ENCODE results near the gene HEATR5A.

Gene HEATR5A

GRCh38 chr14:31294746-31295405 is 125.5 kb downstream of the HEATR5A start:
- no peaks in the 10 kb centered on the region for H3K36me3 ChIP-seq (ENCODE audit: insufficient read depth, low read length)
- H3K4me2 ChIP-seq (ENCODE audit: insufficient read depth, low read length): no peak overlapping the region
- no peak overlapping the region for H2AFZ ChIP-seq (ENCODE audit: low read depth, low read length)
- no peaks in the 10 kb centered on the region for H3K27me3 ChIP-seq (ENCODE audit: insufficient read depth, low read length, poor library complexity)
- DNase-seq (no peak), ATAC-seq (ENCODE audit: insufficient read depth, low read depth) (no peak)
- H3K79me2 ChIP-seq (ENCODE audit: insufficient read depth, low read length): no peaks in the 10 kb centered on the region
- TF ChIP-seq CTCF (IDR thresholded peaks at IDR 0.05; ENCODE audit: borderline replicate concordance, extremely low read depth, low read length, poor library complexity, severe bottlenecking): no peak
- TF ChIP-seq EZH2 (IDR thresholded peaks at IDR 0.05; ENCODE audit: borderline replicate concordance, low read depth, low read length, severe bottlenecking): no peak
- H3K9ac ChIP-seq (ENCODE audit: low read depth, low read length): no peak overlapping the region
- no peak overlapping the region for H3K4me3 ChIP-seq (ENCODE audit: low read depth in 1 of 2, low read length in 2 of 2)
- no peaks in the 10 kb centered on the region for H3K9me3 ChIP-seq (ENCODE audit: insufficient read depth, low read length, severe bottlenecking)
- no peaks in the 10 kb centered on the region for H3K4me1 ChIP-seq (ENCODE audit: insufficient read depth, low read length)
- H3K27ac ChIP-seq (ENCODE audit: low read length): no peak overlapping the region
- H4K20me1 ChIP-seq (ENCODE audit: insufficient read depth, low read length): no peaks in the 10 kb centered on the region

- Histone ChIP-seq H3K27me3 (ENCODE audit: insufficient read depth, low read length, poor library complexity) (no peaks in the 10 kb centered on the region), H3K27ac (ENCODE audit: low read length) (no peak overlapping the region), H3K4me2 (ENCODE audit: insufficient read depth, low read length) (no peak overlapping the region), H3K79me2 (ENCODE audit: insufficient read depth, low read length) (no peaks in the 10 kb centered on the region), H3K4me3 (ENCODE audit: low read depth in 1 of 2, low read length in 2 of 2) (no peak overlapping the region), H3K9me3 (ENCODE audit: insufficient read depth, low read length, severe bottlenecking) (no peaks in the 10 kb centered on the region), H3K9ac (ENCODE audit: low read depth, low read length) (no peak overlapping the region), H3K4me1 (ENCODE audit: insufficient read depth, low read length) (no peaks in the 10 kb centered on the region), H3K36me3 (ENCODE audit: insufficient read depth, low read length) (no peaks in the 10 kb centered on the region), H2AFZ (ENCODE audit: low read depth, low read length) (no peak overlapping the region), H4K20me1 (ENCODE audit: insufficient read depth, low read length) (no peaks in the 10 kb centered on the region)
- ATAC-seq (ENCODE audit: insufficient read depth, low read depth): no peak
- TF ChIP-seq CTCF (IDR thresholded peaks at IDR 0.05; ENCODE audit: borderline replicate concordance, extremely low read depth, low read length, poor library complexity, severe bottlenecking) (no peak), EZH2 (IDR thresholded peaks at IDR 0.05; ENCODE audit: borderline replicate concordance, low read depth, low read length, severe bottlenecking) (no peak)
- DNase-seq: no peak
Measured at GRCh38 chr14:31292937-31293616, 127.3 kb downstream of the HEATR5A start.

- TF ChIP-seq CTCF (IDR thresholded peaks at IDR 0.05; ENCODE audit: borderline replicate concordance, extremely low read depth, low read length, poor library complexity, severe bottlenecking) (no peak), EZH2 (IDR thresholded peaks at IDR 0.05; ENCODE audit: borderline replicate concordance, low read depth, low read length, severe bottlenecking) (no peak)
- no peaks in the 10 kb centered on the region for H4K20me1 ChIP-seq (ENCODE audit: insufficient read depth, low read length)
- no peaks in the 10 kb centered on the region for H3K27me3 ChIP-seq (ENCODE audit: insufficient read depth, low read length, poor library complexity)
- no peak for DNase-seq
- no peaks in the 10 kb centered on the region for H3K4me1 ChIP-seq (ENCODE audit: insufficient read depth, low read length)
- H3K4me3 ChIP-seq (ENCODE audit: low read depth in 1 of 2, low read length in 2 of 2): no peak overlapping the region
- ATAC-seq (ENCODE audit: insufficient read depth, low read depth): no peak
- no peak overlapping the region for H3K27ac ChIP-seq (ENCODE audit: low read length)
- no peak overlapping the region for H3K4me2 ChIP-seq (ENCODE audit: insufficient read depth, low read length)
- H3K79me2 ChIP-seq (ENCODE audit: insufficient read depth, low read length): no peaks in the 10 kb centered on the region
- H3K36me3 ChIP-seq (ENCODE audit: insufficient read depth, low read length): no peaks in the 10 kb centered on the region
- peaks cover 10% of the 10 kb centered on the region for H3K9me3 ChIP-seq (ENCODE audit: insufficient read depth, low read length, severe bottlenecking)
- H3K9ac ChIP-seq (ENCODE audit: low read depth, low read length): no peak overlapping the region
- no peak overlapping the region for H2AFZ ChIP-seq (ENCODE audit: low read depth, low read length)
Measured at GRCh38 chr14:31291210-31291609, 129.1 kb downstream of the HEATR5A start.
